Measurements from ENCODE around the gene TBX21. TPM values are rescaled to one million over a fixed set of nuclear protein-coding genes. Genes with fewer than 3 reads are reported as not detected.

Gene TBX21
- total and polyA plus RNA-seq, 2 experiments from 2014 or later: not detected

Other genes starting within 250 kb of the TBX21 start
- 85.2 and 91.5 TPM in 2 replicates for gene NPEPPS, start 202.1 kb upstream of the TBX21 start, total RNA-seq (2014; rRNA removed; shearing (Covaris generic))
- gene NPEPPS, start 202.1 kb upstream of the TBX21 start, polyA plus RNA-seq (2016; fragmentation: Nextera tagmentation; extraction: Ambion mirVana): 113 and 123 TPM in 2 replicates
- gene KPNB1, start 83.3 kb upstream of the TBX21 start, total RNA-seq (2014; rRNA removed; shearing (Covaris generic)): 526 and 599 TPM in 2 replicates
- gene KPNB1, start 83.3 kb upstream of the TBX21 start, polyA plus RNA-seq (2016; fragmentation: Nextera tagmentation; extraction: Ambion mirVana): 219 and 274 TPM in 2 replicates
- gene TBKBP1, start 39.1 kb upstream of the TBX21 start, total RNA-seq (2014; rRNA removed; shearing (Covaris generic)): 10.6 and 12.1 TPM in 2 replicates
- gene TBKBP1, start 39.1 kb upstream of the TBX21 start, polyA plus RNA-seq (2016; fragmentation: Nextera tagmentation; extraction: Ambion mirVana): 2.2 and 2.5 TPM in 2 replicates
- gene OSBPL7, start 88.6 kb downstream of the TBX21 start, total RNA-seq (2014; rRNA removed; shearing (Covaris generic)): 8.1 and 9.8 TPM in 2 replicates
- gene OSBPL7, start 88.6 kb downstream of the TBX21 start, polyA plus RNA-seq (2016; fragmentation: Nextera tagmentation; extraction: Ambion mirVana): 3.4 and 3.7 TPM in 2 replicates
- 74.7 and 75.8 TPM in 2 replicates for gene MRPL10, start 98.3 kb downstream of the TBX21 start, total RNA-seq (2014; rRNA removed; shearing (Covaris generic))
- 50.2 and 53.5 TPM in 2 replicates for gene MRPL10, start 98.3 kb downstream of the TBX21 start, polyA plus RNA-seq (2016; fragmentation: Nextera tagmentation; extraction: Ambion mirVana)
- gene LRRC46, start 98.4 kb downstream of the TBX21 start, total RNA-seq (2014; rRNA removed; shearing (Covaris generic)): 0.35 TPM in 1 of 2 replicates, not detected in the other
- gene LRRC46, start 98.4 kb downstream of the TBX21 start, polyA plus RNA-seq (2016; fragmentation: Nextera tagmentation; extraction: Ambion mirVana): 0.14 and 0.18 TPM in 2 replicates
- 39.1 and 40.6 TPM in 2 replicates for gene SCRN2, start 108.0 kb downstream of the TBX21 start, total RNA-seq (2014; rRNA removed; shearing (Covaris generic))
- gene SCRN2, start 108.0 kb downstream of the TBX21 start, polyA plus RNA-seq (2016; fragmentation: Nextera tagmentation; extraction: Ambion mirVana): 44.0 and 45.5 TPM in 2 replicates
- 0.82 and 1.0 TPM in 2 replicates for gene SP6, start 117.9 kb downstream of the TBX21 start, total RNA-seq (2014; rRNA removed; shearing (Covaris generic))
- 0.13 and 0.23 TPM in 2 replicates for gene SP6, start 117.9 kb downstream of the TBX21 start, polyA plus RNA-seq (2016; fragmentation: Nextera tagmentation; extraction: Ambion mirVana)
- 6.0 and 7.6 TPM in 2 replicates for gene SP2, start 163.0 kb downstream of the TBX21 start, total RNA-seq (2014; rRNA removed; shearing (Covaris generic))
- 10.8 and 12.9 TPM in 2 replicates for gene SP2, start 163.0 kb downstream of the TBX21 start, polyA plus RNA-seq (2016; fragmentation: Nextera tagmentation; extraction: Ambion mirVana)
- 12.7 and 21.8 TPM in 2 replicates for gene PNPO, start 208.3 kb downstream of the TBX21 start, total RNA-seq (2014; rRNA removed; shearing (Covaris generic))
- 3.9 and 5.0 TPM in 2 replicates for gene PNPO, start 208.3 kb downstream of the TBX21 start, polyA plus RNA-seq (2016; fragmentation: Nextera tagmentation; extraction: Ambion mirVana)
- not detected in 2 replicates for gene PRR15L, start 224.6 kb downstream of the TBX21 start, total RNA-seq (2014; rRNA removed; shearing (Covaris generic))
- 0.57 and 0.66 TPM in 2 replicates for gene PRR15L, start 224.6 kb downstream of the TBX21 start, polyA plus RNA-seq (2016; fragmentation: Nextera tagmentation; extraction: Ambion mirVana)
- gene CDK5RAP3, start 237.9 kb downstream of the TBX21 start, total RNA-seq (2014; rRNA removed; shearing (Covaris generic)): 67.0 and 106 TPM in 2 replicates
- gene CDK5RAP3, start 237.9 kb downstream of the TBX21 start, polyA plus RNA-seq (2016; fragmentation: Nextera tagmentation; extraction: Ambion mirVana): 78.9 and 92.6 TPM in 2 replicates